ENCODE results near the gene ACVR1. TPM values are rescaled to one million over a fixed set of nuclear protein-coding genes. Genes with fewer than 3 reads are reported as not detected.

Gene ACVR1
- total RNA-seq (2014; rRNA removed; shearing (Covaris generic); ENCODE audit: low replicate concordance), result 1.9 and 5.9 TPM in 2 replicates

DNA sequence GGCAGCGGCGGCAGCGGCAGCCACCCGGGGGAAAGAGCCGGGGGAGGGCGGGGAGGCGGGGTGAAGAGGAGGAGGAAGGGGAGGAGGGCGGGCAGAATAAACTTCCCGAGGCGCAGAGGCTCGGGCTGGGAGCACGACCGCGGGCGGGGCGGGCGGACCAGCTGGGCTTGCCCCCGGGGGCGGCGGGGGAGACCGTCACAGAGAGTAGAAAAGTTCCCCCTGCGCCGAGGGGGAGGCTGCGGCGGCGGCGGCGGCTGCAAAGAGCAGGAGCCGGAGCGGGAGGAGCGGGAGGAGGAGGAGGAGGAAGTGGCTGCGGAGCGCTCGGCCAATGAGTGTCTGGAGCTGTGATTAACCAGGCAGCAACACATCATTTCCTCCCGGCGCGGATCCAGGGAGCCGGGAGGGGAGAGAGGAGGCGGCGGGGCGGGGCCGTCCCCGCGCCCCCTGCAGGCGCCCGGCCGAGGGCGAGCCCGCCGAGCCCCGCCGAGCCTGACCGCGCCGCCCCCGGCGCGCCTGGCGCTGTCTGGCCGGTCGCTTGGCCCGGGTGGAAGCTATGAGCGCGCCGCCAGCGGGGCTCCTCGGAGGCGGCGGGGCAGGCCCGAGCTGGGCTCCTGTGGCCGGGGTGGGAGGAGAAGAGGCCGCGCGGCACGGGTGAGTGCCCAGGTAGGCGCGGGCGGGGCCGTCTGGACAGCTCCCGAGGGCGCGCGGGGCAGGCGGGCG is at the start of gene ACVR1:
TSS of gene ACVR1 (minus strand) at position 265 of the 720 bp plus-strand sequence. CDS start 76,837 bp downstream, outside the sequence.
- peak; percentile 97 for DNase-seq
- H3K27me3 ChIP-seq, result no peaks in the 10 kb centered on the region
- H3K9me3 ChIP-seq, result no peaks in the 10 kb centered on the region
- peak within 1 kb of the TSS; percentile 83 for H3K4me3 ChIP-seq
- H3K36me3 ChIP-seq, result no peaks in the 10 kb centered on the region

GRCh38 chr2:157925071-157925470 is 48.9 kb upstream of the ACVR1 start:
- Histone ChIP-seq H3K27me3 (no peaks in the 10 kb centered on the region), H3K36me3 (no peaks in the 10 kb centered on the region), H3K9me3 (no peaks in the 10 kb centered on the region), H3K4me3 (no peak overlapping the region)
- DNase-seq, result no peak

GRCh38 chr2:157923598-157924217 is 47.6 kb upstream of the ACVR1 start:
- DNase-seq, result no peak
- Histone ChIP-seq H3K9me3 (no peaks in the 10 kb centered on the region), H3K36me3 (no peaks in the 10 kb centered on the region), H3K4me3 (no peak overlapping the region), H3K27me3 (no peaks in the 10 kb centered on the region)

- Histone ChIP-seq H3K27me3 (no peaks in the 10 kb centered on the region), H3K36me3 (no peaks in the 10 kb centered on the region), H3K4me3 (no peak overlapping the region), H3K9me3 (no peaks in the 10 kb centered on the region)
- no peak for DNase-seq
Measured at GRCh38 chr2:157922815-157923214, 46.7 kb upstream of the ACVR1 start.

DNA sequence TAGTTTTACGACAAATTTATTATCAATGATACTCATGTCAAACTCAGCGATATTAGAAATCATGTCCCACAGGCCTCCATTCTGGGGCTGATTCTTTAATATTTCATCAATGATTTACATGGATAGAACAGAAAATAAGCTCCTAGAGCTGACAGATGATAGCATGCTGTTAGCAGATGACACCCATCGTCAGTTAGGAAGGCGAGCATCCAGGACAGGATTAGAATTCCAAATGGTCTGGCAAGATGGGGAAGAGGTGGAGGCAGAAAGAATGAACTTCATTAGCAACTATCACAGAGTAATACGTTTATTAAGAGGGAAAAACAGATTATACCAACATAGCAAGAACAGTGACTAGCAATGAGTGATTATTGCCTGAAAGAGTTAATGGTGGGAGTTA is 46.2 kb upstream of the ACVR1 start:
- H3K9me3 ChIP-seq, result no peaks in the 10 kb centered on the region
- H3K36me3 ChIP-seq, result no peaks in the 10 kb centered on the region
- no peak overlapping the region for H3K4me3 ChIP-seq
- DNase-seq, result no peak
- H3K27me3 ChIP-seq, result no peaks in the 10 kb centered on the region

DNA sequence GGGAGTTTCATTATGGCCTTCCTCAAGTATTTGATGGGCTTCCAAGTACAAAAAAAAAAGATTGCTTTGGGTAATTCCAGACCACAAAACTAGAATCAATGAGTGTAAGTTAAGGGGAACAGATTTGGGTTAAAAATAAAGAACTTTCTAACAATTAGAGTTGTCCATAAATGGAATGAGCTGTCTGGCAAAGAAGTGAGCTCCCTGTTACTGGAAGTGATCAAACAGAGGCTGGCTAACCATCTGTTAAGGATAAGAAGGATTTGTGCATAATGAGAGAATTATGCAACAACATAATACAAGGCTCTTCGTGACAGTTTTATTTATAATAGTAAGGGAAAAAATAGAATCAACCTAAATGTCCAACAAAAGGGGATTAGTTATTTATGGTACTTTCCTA is 44.6 kb upstream of the ACVR1 start:
- Histone ChIP-seq H3K36me3 (no peaks in the 10 kb centered on the region), H3K9me3 (no peaks in the 10 kb centered on the region), H3K4me3 (no peak overlapping the region), H3K27me3 (no peaks in the 10 kb centered on the region)
- no peak for DNase-seq

DNA sequence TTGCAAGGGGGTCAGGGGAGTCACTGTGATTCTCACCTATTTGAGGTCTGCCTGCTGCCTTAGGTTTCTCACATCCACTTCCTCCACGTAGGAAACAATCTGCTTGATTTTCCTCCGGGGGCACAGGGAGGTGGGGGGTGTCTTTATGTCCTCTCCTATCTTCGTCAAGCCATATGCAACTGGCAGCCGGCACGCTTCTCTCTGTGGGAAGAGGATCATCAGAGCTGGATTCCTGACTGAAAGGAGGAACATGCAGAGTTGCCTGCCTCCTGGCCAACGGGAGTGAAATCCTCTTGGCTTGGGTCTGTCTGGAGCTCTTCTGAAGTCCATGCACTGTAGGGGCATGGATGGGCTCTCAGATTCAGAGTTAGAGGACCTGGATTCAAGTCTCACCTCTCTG is 43.1 kb upstream of the ACVR1 start:
- Histone ChIP-seq H3K9me3 (no peaks in the 10 kb centered on the region), H3K4me3 (no peak overlapping the region), H3K27me3 (no peaks in the 10 kb centered on the region), H3K36me3 (no peaks in the 10 kb centered on the region)
- no peak for DNase-seq

GRCh38 chr2:157918319-157918718 is 42.2 kb upstream of the ACVR1 start:
- Histone ChIP-seq H3K9me3 (no peaks in the 10 kb centered on the region), H3K4me3 (no peak overlapping the region), H3K36me3 (no peaks in the 10 kb centered on the region), H3K27me3 (no peaks in the 10 kb centered on the region)
- DNase-seq, result no peak

- Histone ChIP-seq H3K4me3 (no peak overlapping the region), H3K9me3 (no peaks in the 10 kb centered on the region), H3K36me3 (no peaks in the 10 kb centered on the region), H3K27me3 (no peaks in the 10 kb centered on the region)
- no peak for DNase-seq
Measured at GRCh38 chr2:157911750-157912149, 35.6 kb upstream of the ACVR1 start.

- DNase-seq, result no peak
- Histone ChIP-seq H3K9me3 (no peaks in the 10 kb centered on the region), H3K36me3 (no peaks in the 10 kb centered on the region), H3K4me3 (no peak overlapping the region), H3K27me3 (no peaks in the 10 kb centered on the region)
Measured at GRCh38 chr2:157911246-157911645, 35.1 kb upstream of the ACVR1 start.

DNA sequence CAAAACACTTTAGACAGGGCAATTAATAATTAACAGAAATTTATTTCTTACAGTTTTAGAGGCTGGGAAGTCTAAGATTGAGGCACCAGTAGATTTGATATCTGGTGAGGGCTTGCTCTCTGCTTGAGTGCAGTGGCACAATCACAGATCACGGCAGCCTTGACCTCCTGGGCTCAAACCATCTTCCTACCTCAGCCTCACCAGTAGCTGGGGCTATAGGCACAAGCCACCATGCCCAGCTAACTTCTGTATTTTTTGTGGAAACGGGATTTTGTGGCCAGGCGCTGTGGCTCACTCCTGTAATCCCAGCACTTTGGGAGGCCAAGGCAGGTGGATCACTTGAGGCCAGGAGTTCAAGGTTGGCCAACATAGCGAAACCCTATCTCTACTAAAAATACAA is 29.0 kb upstream of the ACVR1 start:
- Histone ChIP-seq H3K9me3 (peaks cover 5% of the 10 kb centered on the region; the same call in 1 of the 2 replicates), H3K4me3 (no peak overlapping the region), H3K27me3 (no peaks in the 10 kb centered on the region), H3K36me3 (no peaks in the 10 kb centered on the region)
- DNase-seq, result no peak

- Histone ChIP-seq H3K27me3 (no peaks in the 10 kb centered on the region), H3K9me3 (peaks cover 5% of the 10 kb centered on the region; the same call in 1 of the 2 replicates), H3K36me3 (no peaks in the 10 kb centered on the region), H3K4me3 (no peak overlapping the region)
- DNase-seq, result peak; percentile 64
Measured at GRCh38 chr2:157903626-157904025, 27.5 kb upstream of the ACVR1 start.

DNA sequence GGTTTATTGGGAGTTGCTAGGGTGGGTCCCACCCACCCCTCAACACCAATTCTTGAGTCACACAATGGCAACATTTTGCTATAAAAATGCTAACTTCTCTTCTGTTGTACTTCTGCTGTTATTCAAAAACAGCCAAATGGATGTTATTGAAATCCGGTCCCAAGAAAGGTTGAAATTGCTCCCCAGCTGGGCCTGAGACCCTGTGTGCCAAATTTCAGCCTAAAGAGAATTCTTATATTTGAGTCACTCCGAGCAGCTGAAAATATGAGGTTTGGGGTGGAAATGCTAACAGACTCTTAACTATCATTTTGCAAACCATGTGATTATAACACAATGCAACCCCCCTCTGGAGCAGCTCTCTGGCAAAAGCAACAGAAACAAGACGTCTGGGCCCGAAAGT is 27.0 kb upstream of the ACVR1 start:
- Histone ChIP-seq H3K9me3 (peaks cover 5% of the 10 kb centered on the region; the same call in 1 of the 2 replicates), H3K36me3 (no peaks in the 10 kb centered on the region), H3K4me3 (no peak overlapping the region), H3K27me3 (no peaks in the 10 kb centered on the region)
- DNase-seq, result peak; percentile 8

DNA sequence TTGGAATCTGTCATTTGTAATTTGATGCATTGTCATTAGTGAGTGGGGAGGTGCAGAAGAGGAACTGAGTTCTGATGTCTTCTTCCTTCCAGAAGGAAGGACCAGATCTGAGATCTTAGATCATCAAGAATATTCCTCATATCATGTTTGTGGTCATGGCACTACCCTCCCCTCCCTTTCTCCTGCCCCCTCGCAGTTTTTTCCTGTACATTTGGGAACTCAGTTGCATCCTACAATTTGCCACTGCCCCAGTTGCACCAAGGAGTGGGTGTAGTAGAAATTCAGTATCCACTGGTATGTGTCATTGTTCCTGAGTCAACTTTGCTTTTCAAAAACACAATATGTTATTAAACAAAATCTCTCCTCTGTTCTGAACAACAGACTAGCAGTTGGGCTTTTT is 26.6 kb upstream of the ACVR1 start:
- Histone ChIP-seq H3K9me3 (peaks cover 5% of the 10 kb centered on the region; the same call in 1 of the 2 replicates), H3K4me3 (no peak overlapping the region), H3K27me3 (no peaks in the 10 kb centered on the region), H3K36me3 (no peaks in the 10 kb centered on the region)
- DNase-seq, result no peak

DNA sequence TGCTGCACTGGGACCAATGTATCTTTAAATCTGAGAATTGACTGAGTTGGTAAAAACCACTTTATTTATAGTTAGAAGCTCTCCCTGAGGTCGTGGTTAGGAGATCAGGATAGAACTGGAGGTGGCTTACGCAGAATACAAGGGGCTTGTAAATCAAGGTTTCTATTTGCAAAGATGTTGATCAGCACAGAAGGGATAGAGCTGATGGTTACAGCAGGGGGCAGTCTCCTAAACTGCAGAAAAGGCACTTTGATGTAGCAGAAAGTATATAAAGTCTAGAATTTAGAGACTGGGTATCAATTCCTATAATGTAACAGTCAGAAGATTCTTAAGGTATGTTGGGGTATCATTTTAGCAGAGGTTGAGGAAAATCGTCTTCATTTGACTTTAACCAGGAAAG is 25.2 kb upstream of the ACVR1 start:
- DNase-seq, result no peak
- Histone ChIP-seq H3K27me3 (no peaks in the 10 kb centered on the region), H3K9me3 (peaks cover 5% of the 10 kb centered on the region; the same call in 1 of the 2 replicates), H3K36me3 (no peaks in the 10 kb centered on the region), H3K4me3 (no peak overlapping the region)

GRCh38 chr2:157900684-157901083 is 24.6 kb upstream of the ACVR1 start:
- DNase-seq, result no peak
- Histone ChIP-seq H3K4me3 (no peak overlapping the region), H3K27me3 (no peaks in the 10 kb centered on the region), H3K36me3 (no peaks in the 10 kb centered on the region), H3K9me3 (peaks cover 5% of the 10 kb centered on the region; the same call in 1 of the 2 replicates)

DNA sequence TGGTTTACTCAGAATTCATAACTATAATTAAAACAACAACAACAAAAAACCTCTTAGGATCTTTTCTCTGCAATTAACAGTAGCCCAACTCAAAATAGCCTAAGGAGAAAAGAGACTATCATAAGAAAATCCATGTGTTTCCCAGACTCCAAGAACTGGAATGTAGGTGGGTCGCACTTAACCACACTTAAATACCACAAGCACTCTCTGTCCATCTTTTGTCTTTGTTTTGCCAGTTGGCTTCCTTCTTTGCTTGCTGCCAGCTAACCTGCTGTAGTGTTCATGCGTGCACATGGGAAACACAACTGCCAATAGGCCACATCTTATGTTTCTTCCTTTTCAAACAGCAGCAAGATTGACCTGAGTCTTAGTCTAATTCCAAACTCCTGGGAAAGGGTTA is 24.1 kb upstream of the ACVR1 start:
- Histone ChIP-seq H3K9me3 (peaks cover 5% of the 10 kb centered on the region; the same call in 1 of the 2 replicates), H3K27me3 (no peaks in the 10 kb centered on the region), H3K36me3 (no peaks in the 10 kb centered on the region), H3K4me3 (no peak overlapping the region)
- DNase-seq, result no peak
